ENCODE data around the gene FAM163B. TPM values are rescaled to one million over a fixed set of nuclear protein-coding genes. Genes with fewer than 3 reads are reported as not detected.

FAM163B gene
- total RNA-seq, 1 donor from 2014 or later = not detected

DNA sequence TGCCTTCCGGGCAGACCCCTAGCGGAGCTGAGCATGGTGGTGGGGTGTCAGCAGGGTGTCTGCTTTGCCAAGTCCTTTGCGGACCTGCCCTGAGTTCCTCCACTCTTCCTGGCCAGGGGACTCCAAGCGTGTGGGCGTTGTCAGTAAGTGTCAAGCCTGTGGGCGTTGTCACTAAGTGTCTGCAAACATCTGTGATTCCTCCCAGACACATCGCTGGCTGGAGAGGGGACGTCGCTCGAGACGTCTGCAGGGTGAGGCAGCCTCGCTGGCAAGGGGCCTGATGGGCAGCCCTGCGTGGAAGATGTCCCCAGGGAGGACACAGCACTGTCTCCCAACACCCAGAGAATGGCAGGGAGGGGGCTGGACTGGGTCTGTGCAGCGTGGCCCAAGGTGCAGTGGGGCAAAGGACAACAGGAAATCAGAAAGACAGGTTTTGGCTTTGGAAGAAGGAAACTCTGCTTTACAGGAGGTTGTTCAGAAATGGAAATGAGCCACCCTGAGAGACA lies 45.8 kb downstream of the FAM163B start:
- H3K27me3 Mint-ChIP-seq (ENCODE audit: unreplicated experiment) = peaks cover 6% of the 10 kb centered on the region
- no peak overlapping the region for H3K27ac Mint-ChIP-seq (ENCODE audit: unreplicated experiment)
- no peak for DNase-seq (ENCODE audit: extremely low spot score, unreplicated experiment)
- H3K4me1 Mint-ChIP-seq (ENCODE audit: unreplicated experiment) = peaks cover 16% of the 10 kb centered on the region
- no peaks in the 10 kb centered on the region for H3K36me3 Mint-ChIP-seq (ENCODE audit: unreplicated experiment)
- no peaks in the 10 kb centered on the region for H3K9me3 Mint-ChIP-seq (ENCODE audit: unreplicated experiment)
- no peak overlapping the region for H3K4me3 Mint-ChIP-seq (ENCODE audit: unreplicated experiment)
- TF ChIP-seq, protein P1, sequence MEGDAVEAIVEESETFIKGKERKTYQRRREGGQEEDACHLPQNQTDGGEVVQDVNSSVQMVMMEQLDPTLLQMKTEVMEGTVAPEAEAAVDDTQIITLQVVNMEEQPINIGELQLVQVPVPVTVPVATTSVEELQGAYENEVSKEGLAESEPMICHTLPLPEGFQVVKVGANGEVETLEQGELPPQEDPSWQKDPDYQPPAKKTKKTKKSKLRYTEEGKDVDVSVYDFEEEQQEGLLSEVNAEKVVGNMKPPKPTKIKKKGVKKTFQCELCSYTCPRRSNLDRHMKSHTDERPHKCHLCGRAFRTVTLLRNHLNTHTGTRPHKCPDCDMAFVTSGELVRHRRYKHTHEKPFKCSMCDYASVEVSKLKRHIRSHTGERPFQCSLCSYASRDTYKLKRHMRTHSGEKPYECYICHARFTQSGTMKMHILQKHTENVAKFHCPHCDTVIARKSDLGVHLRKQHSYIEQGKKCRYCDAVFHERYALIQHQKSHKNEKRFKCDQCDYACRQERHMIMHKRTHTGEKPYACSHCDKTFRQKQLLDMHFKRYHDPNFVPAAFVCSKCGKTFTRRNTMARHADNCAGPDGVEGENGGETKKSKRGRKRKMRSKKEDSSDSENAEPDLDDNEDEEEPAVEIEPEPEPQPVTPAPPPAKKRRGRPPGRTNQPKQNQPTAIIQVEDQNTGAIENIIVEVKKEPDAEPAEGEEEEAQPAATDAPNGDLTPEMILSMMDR (IDR thresholded peaks at IDR 0.05) = no peak

DNA sequence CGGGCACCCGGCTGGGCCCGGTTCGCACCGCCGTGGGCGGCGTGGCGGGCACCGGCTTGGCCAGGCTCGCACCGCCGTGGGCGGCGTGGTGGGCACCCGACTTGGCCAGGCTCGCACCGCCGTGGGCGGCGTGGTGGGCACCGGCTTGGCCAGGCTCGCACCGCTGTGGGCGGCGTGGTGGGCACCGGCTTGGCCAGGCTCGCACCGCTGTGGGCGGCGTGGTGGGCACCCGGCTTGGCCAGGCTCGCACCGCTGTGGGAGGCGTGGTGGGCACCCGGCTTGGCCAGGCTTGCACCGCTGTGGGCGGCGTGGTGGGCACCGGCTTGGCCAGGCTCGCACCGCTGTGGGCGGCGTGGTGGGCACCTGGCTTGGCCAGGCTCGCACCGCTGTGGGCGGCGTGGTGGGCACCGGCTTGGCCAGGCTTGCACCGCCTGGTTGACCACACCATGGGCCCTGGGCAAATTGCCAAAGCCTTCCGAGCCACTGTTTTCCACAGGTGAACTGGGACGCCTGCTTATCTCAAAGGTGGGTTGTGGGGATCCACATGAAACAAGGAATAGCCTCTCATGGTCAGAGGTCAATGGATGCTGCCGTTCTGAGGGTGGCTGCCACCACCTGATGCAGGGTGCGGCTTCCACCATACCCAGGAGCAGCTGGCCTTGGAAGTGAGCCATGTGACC lies 46.4 kb downstream of the FAM163B start:
- Mint-ChIP-seq H3K27ac (ENCODE audit: unreplicated experiment) (no peak overlapping the region), H3K27me3 (ENCODE audit: unreplicated experiment) (peaks cover 6% of the 10 kb centered on the region), H3K4me3 (ENCODE audit: unreplicated experiment) (no peak overlapping the region), H3K4me1 (ENCODE audit: unreplicated experiment) (peaks cover 22% of the 10 kb centered on the region), H3K36me3 (ENCODE audit: unreplicated experiment) (no peaks in the 10 kb centered on the region), H3K9me3 (ENCODE audit: unreplicated experiment) (no peaks in the 10 kb centered on the region)
- no peak for DNase-seq (ENCODE audit: extremely low spot score, unreplicated experiment)
- TF ChIP-seq, protein P1 (IDR thresholded peaks at IDR 0.05) = no peak

DNA sequence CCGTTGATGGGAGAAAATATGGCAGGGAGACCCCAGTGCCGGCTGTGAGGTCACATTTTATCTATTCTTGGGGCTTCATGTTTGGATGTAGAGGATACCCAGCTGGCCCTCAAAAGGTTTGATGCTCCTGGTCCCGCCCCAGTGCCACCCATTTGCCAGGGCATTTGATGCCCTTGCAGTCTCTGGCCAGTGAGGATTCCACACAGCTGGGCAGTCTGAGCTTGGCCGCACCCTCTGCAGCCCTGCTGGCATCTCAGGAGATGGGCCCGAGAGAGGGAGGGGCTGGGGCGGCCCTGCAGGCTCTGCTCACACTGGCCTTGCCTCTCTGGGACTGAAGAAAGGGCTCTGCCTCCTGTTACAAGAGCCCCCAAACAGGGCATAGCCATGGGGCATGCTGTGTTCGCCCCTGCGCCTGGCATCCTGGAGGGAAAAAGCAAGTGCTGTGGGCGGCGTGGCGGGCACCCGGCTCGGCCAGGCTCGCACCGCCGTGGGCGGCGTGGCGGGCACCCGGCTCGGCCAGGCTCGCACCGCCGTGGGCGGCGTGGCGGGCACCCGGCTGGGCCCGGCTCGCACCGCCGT lies 47.1 kb downstream of the FAM163B start:
- H3K9me3 Mint-ChIP-seq (ENCODE audit: unreplicated experiment) = no peaks in the 10 kb centered on the region
- H3K27ac Mint-ChIP-seq (ENCODE audit: unreplicated experiment) = no peak overlapping the region
- peaks cover 6% of the 10 kb centered on the region for H3K27me3 Mint-ChIP-seq (ENCODE audit: unreplicated experiment)
- no peak overlapping the region for H3K4me3 Mint-ChIP-seq (ENCODE audit: unreplicated experiment)
- no peak for DNase-seq (ENCODE audit: extremely low spot score, unreplicated experiment)
- TF ChIP-seq, protein P1 (IDR thresholded peaks at IDR 0.05) = no peak
- H3K36me3 Mint-ChIP-seq (ENCODE audit: unreplicated experiment) = no peaks in the 10 kb centered on the region
- peaks cover 24% of the 10 kb centered on the region for H3K4me1 Mint-ChIP-seq (ENCODE audit: unreplicated experiment)

DNA sequence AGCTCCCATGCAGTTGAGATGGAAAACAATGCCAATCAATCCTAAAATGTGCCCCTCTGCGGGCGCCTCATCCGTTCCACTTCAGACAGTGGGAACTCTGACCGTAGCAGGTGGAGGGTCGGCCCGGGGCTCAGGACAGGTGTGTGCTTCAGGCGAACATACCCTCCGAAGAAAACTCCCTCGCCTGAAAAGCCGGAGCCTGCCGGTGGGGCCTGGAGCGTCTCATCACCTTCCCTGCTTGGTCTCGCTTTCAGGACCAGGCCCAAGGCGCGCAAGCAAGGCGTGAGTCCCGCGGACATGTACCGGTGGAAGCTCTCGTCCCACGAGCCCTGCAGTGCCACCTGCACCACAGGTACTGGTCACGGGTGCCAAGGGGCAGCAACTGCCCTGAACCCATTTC lies 48.2 kb downstream of the FAM163B start:
- no peaks in the 10 kb centered on the region for H3K9me3 Mint-ChIP-seq (ENCODE audit: unreplicated experiment)
- DNase-seq (ENCODE audit: extremely low spot score, unreplicated experiment) = no peak
- peaks cover 24% of the 10 kb centered on the region for H3K4me1 Mint-ChIP-seq (ENCODE audit: unreplicated experiment)
- H3K27ac Mint-ChIP-seq (ENCODE audit: unreplicated experiment) = no peak overlapping the region
- no peaks in the 10 kb centered on the region for H3K36me3 Mint-ChIP-seq (ENCODE audit: unreplicated experiment)
- no peak overlapping the region for H3K4me3 Mint-ChIP-seq (ENCODE audit: unreplicated experiment)
- TF ChIP-seq, protein P1 (IDR thresholded peaks at IDR 0.05) = no peak
- peaks cover 6% of the 10 kb centered on the region for H3K27me3 Mint-ChIP-seq (ENCODE audit: unreplicated experiment)

DNA sequence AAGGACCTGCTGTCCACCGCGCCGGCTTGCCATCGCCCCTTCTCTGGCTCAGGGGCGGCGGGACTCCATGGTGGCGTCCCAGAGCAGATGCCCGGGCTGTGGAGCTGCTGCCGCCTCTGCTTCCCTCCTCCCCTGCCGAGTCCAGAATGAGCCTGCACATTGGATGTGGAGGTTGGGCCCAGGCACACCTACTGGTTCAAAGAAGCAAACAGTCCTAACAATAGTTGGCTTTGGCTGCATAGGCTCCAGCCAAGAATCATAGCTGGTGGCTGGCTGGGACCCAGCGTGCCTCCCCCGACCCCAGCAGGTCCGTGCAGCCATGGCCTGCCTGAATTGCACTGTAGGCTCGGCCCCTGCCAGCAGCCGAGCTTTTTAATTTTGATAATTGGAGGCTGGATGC lies 48.9 kb downstream of the FAM163B start:
- Mint-ChIP-seq H3K9me3 (ENCODE audit: unreplicated experiment) (no peaks in the 10 kb centered on the region), H3K4me3 (ENCODE audit: unreplicated experiment) (no peak overlapping the region), H3K27me3 (ENCODE audit: unreplicated experiment) (peaks cover 6% of the 10 kb centered on the region), H3K4me1 (ENCODE audit: unreplicated experiment) (peaks cover 24% of the 10 kb centered on the region), H3K36me3 (ENCODE audit: unreplicated experiment) (no peaks in the 10 kb centered on the region), H3K27ac (ENCODE audit: unreplicated experiment) (no peak overlapping the region)
- DNase-seq (ENCODE audit: extremely low spot score, unreplicated experiment) = no peak
- TF ChIP-seq, protein P1 (IDR thresholded peaks at IDR 0.05) = no peak

All from osteocyte (in vitro differentiated cells).